ENCODE measurements around the gene HMCN1. TPM values are rescaled to one million over a fixed set of nuclear protein-coding genes. Genes with fewer than 3 reads are reported as not detected.
A peak's percentile ranks its signal among the peaks of the same experiment; 100 is the strongest.

The HMCN1 gene
- total RNA-seq, 1 donor from 2014 or later = 8.9 TPM

DNA sequence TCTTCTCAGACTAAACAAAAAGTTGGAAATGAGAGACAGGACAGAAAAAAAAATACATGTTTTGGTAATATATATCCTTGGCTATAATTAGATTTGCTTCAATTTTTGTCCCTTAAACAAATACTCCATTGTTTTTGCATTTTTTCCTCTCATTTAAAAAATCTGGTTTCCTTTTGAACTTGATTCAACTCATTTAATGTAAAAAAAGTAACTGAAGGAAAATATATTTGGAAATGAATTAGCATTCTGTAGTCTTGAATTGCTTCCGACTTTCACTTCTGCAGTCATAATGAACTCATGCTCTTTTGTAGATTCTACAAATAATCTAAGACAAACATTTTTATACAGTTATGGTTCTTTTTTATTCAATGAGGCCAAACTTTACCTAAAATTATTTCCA is 309.1 kb downstream of the HMCN1 start:
- Histone ChIP-seq H3K36me3 (no peaks in the 10 kb centered on the region), H3K4me1 (peaks cover 9% of the 10 kb centered on the region), H3K9me3 (replicated peaks) (no peaks in the 10 kb centered on the region), H3K4me3 (no peak overlapping the region), H3K27me3 (ENCODE audit: low read depth) (no peaks in the 10 kb centered on the region), H3K27ac (replicated peaks) (peak overlapping the region; percentile 7)
- intact Hi-C loops (cut with micrococcal nuclease) = no loop called here
- no peak for DNase-seq
- TF ChIP-seq, protein P1, sequence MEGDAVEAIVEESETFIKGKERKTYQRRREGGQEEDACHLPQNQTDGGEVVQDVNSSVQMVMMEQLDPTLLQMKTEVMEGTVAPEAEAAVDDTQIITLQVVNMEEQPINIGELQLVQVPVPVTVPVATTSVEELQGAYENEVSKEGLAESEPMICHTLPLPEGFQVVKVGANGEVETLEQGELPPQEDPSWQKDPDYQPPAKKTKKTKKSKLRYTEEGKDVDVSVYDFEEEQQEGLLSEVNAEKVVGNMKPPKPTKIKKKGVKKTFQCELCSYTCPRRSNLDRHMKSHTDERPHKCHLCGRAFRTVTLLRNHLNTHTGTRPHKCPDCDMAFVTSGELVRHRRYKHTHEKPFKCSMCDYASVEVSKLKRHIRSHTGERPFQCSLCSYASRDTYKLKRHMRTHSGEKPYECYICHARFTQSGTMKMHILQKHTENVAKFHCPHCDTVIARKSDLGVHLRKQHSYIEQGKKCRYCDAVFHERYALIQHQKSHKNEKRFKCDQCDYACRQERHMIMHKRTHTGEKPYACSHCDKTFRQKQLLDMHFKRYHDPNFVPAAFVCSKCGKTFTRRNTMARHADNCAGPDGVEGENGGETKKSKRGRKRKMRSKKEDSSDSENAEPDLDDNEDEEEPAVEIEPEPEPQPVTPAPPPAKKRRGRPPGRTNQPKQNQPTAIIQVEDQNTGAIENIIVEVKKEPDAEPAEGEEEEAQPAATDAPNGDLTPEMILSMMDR (IDR thresholded peaks at IDR 0.05; ENCODE audit: borderline replicate concordance) = no peak

DNA sequence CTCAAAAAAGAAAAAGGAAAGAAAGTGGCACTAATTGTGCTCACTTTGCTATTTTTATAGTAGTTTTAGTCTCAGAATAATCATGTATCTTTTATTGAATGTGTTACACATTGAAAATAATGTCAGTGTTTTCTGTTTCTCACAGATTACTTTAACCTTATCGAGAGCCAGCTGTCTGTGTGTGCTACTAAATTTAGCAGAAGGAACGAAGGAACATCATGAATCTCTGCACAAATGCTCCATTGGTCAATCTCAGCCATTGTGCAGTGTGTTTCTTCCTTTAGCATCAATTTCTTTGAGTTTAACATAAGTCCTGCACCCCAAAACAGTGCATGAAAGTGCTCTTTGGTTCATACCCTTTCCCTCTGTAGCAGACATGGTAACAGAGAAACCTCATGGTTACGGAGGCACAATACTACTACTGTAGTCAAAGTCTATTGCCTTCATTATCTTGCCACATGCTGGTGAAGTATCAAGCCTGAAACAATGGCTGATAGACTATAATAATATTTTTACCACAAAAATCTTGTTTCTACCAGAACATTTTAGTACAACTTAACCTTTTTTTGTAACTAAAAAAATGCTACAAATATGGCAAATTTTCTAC is 310.0 kb downstream of the HMCN1 start:
- no peaks in the 10 kb centered on the region for H3K9me3 ChIP-seq (replicated peaks)
- peaks cover 9% of the 10 kb centered on the region for H3K4me1 ChIP-seq
- H3K27me3 ChIP-seq (ENCODE audit: low read depth) = no peaks in the 10 kb centered on the region
- TF ChIP-seq, protein P1 (IDR thresholded peaks at IDR 0.05; ENCODE audit: borderline replicate concordance) = no peak
- DNase-seq = no peak
- intact Hi-C loops (cut with micrococcal nuclease) = no loop called here
- peak overlapping the region; percentile 7 for H3K27ac ChIP-seq (replicated peaks)
- H3K4me3 ChIP-seq = no peak overlapping the region
- no peaks in the 10 kb centered on the region for H3K36me3 ChIP-seq

DNA sequence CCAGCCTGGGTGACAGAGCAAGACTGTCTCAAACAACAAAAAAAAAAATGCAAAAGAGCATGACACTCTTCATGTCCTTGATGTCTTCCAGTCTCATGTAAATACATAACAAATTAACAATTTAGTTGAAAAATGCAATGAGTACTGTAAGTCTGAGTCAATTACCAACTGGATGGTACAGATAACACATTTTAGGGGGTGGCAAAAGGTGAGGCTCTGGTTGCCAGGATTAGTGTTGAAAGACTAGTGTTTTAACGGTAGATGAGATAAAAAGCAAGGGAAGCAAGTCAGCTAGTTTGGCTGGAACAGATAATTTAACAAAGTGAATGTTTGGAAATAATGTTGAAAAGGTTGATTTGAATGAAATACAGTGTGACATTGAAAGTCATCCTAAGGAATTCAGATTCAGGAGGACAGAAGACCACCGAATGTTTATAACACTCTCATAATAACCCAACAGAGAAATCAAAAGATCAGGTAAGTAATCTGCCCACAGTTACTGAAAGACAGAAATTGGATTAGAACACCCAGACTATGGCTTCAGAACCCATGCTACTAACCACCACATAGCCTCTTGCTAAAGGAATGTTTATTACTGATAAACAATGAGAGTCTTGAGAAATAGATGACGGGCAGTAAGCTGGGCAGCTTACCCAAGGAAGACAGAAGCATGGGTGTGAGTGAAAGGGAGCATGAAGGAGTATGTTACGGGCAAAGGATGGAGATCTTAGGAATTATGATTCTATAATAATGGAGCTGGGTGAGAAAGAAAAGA is 312.4 kb downstream of the HMCN1 start:
- intact Hi-C loops (cut with micrococcal nuclease) = no loop called here
- no peak for DNase-seq
- Histone ChIP-seq H3K4me3 (no peak overlapping the region), H3K27ac (replicated peaks) (no peak overlapping the region), H3K9me3 (replicated peaks) (no peaks in the 10 kb centered on the region), H3K27me3 (ENCODE audit: low read depth) (no peaks in the 10 kb centered on the region), H3K4me1 (peaks cover 9% of the 10 kb centered on the region), H3K36me3 (no peaks in the 10 kb centered on the region)
- TF ChIP-seq, protein P1 (IDR thresholded peaks at IDR 0.05; ENCODE audit: borderline replicate concordance) = no peak

DNA sequence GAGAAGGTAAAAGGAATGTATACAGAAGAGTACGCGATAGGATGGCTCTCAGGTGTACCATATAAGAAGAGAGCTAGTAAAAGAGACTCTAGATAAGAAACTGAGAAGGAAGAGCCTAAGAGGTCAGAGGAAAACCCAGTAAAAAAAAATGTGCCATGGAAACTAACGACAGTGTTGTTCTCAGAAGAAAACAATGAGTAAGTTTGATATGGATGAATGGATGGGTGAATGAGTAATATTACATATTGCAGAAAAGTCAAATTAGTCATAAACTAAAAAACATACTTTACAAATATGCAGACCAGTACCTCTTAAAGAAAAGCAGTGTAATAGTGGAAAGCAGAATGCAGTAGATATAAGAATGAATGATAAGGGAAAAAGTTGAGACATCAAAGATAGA is 316.2 kb downstream of the HMCN1 start:
- H3K4me3 ChIP-seq = no peak overlapping the region
- no peaks in the 10 kb centered on the region for H3K27me3 ChIP-seq (ENCODE audit: low read depth)
- intact Hi-C loops (cut with micrococcal nuclease) = no loop called here
- H3K4me1 ChIP-seq = no peaks in the 10 kb centered on the region
- H3K36me3 ChIP-seq = peaks cover 2% of the 10 kb centered on the region
- H3K9me3 ChIP-seq (replicated peaks) = no peaks in the 10 kb centered on the region
- DNase-seq = no peak
- TF ChIP-seq, protein P1 (IDR thresholded peaks at IDR 0.05; ENCODE audit: borderline replicate concordance) = no peak
- H3K27ac ChIP-seq (replicated peaks) = no peak overlapping the region

DNA sequence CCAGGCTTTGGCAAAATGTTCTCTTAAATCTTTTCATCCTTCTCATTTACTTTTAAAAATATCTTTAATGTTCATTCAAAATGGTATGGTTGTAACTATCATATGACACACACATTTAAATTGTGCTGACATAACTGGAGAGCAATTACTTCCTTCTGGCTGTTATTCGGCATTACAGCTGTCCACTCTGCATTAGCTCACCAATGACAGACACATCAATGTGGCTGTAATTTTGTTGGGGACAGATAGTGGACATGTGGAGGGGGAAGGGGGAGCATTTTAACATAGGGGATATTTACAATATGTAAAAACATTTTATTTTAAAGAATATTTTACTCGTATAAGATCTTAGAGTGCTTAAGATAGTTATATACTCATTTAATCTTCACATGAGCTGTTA is 319.8 kb downstream of the HMCN1 start:
- Histone ChIP-seq H3K36me3 (peaks cover 5% of the 10 kb centered on the region), H3K27me3 (ENCODE audit: low read depth) (no peaks in the 10 kb centered on the region), H3K4me1 (no peaks in the 10 kb centered on the region), H3K27ac (replicated peaks) (no peak overlapping the region), H3K9me3 (replicated peaks) (no peaks in the 10 kb centered on the region), H3K4me3 (no peak overlapping the region)
- TF ChIP-seq, protein P1 (IDR thresholded peaks at IDR 0.05; ENCODE audit: borderline replicate concordance) = no peak
- intact Hi-C loops (cut with micrococcal nuclease) = no loop called here
- DNase-seq = no peak
